Measurements from ENCODE around the gene FOXN1.

Gene FOXN1

GRCh38 chr17:28574526-28574925, 68.4 kb downstream of the FOXN1 start:
- 0 out of 2 replicates have a peak, but pooled peaks have one; percentile 16 for TF ChIP-seq CTCF (IDR thresholded peaks at IDR 0.05; ENCODE audit: borderline replicate concordance, insufficient read depth, low read depth, low read length)
- no peak overlapping the region for H3K4me3 ChIP-seq (ENCODE audit: low read depth, low read length)

GRCh38 chr17:28575126-28575795, 69.1 kb downstream of the FOXN1 start:
- no peak overlapping the region for H3K4me3 ChIP-seq (ENCODE audit: low read depth, low read length)

GRCh38 chr17:28576016-28576415, 69.9 kb downstream of the FOXN1 start:
- peak overlapping the region; percentile 3 for H3K4me3 ChIP-seq (ENCODE audit: low read depth, low read length)

More at GRCh38 chr17:28575126-28575795, 69.1 kb downstream of the FOXN1 start:
- TF ChIP-seq CTCF (IDR thresholded peaks at IDR 0.05; ENCODE audit: borderline replicate concordance, insufficient read depth, low read depth, low read length), result peak; percentile 20; the same call in 1 of the 2 replicates

GRCh38 chr17:28576758-28577465, 70.8 kb downstream of the FOXN1 start, which contains the start of gene ALDOC:
TSS of gene ALDOC (minus strand) at chr17:28576895. CDS start at chr17:28575532, 1,363 bp downstream.
- TF ChIP-seq CTCF (IDR thresholded peaks at IDR 0.05; ENCODE audit: borderline replicate concordance, insufficient read depth, low read depth, low read length), result no peak
- H3K4me3 ChIP-seq (ENCODE audit: low read depth, low read length), result peak within 1 kb of the TSS; percentile 32

GRCh38 chr17:28577466-28577824, 71.3 kb downstream of the FOXN1 start:
- TF ChIP-seq CTCF (IDR thresholded peaks at IDR 0.05; ENCODE audit: borderline replicate concordance, insufficient read depth, low read depth, low read length), result no peak
- H3K4me3 ChIP-seq (ENCODE audit: low read depth, low read length), result no peak overlapping the region

GRCh38 chr17:28578246-28579195, 72.4 kb downstream of the FOXN1 start:
- TF ChIP-seq CTCF (IDR thresholded peaks at IDR 0.05; ENCODE audit: borderline replicate concordance, insufficient read depth, low read depth, low read length), result no peak

GRCh38 chr17:28579526-28579925, 73.4 kb downstream of the FOXN1 start:
- no peak overlapping the region for H3K4me3 ChIP-seq (ENCODE audit: low read depth, low read length)
- no peak for TF ChIP-seq CTCF (IDR thresholded peaks at IDR 0.05; ENCODE audit: borderline replicate concordance, insufficient read depth, low read depth, low read length)

More at GRCh38 chr17:28578246-28579195, 72.4 kb downstream of the FOXN1 start:
- H3K4me3 ChIP-seq (ENCODE audit: low read depth, low read length), result no peak overlapping the region

Data from GM12875 (cell line).